Epithelial cell of proximal tubule (primary cell): ENCODE data around the gene EXD3. TPM values are rescaled to one million over a fixed set of nuclear protein-coding genes. Genes with fewer than 3 reads are reported as not detected.

Experiments
- DNase-seq: peaks from one replicate; pipeline ENCODE4 v3.0.0-alpha.2; 2011; ENCODE audit warnings: low read depth
- H3K4me3 ChIP-seq: 2 replicates; pipeline ENCODE4 v1.5.1; 2011; ENCODE audit warnings: low read depth, mild to moderate bottlenecking, low read length
- total RNA-seq: library from RNA; depleted of rRNA; stranded (reverse); fragments of >200 nt; gene quantifications from 2 replicates; pipeline ENCODE4 v1.2.3, GENCODE V29; 2015
- TF ChIP-seq, protein P1 (sequence below): conservative IDR thresholded peaks from 2 replicates; pipeline ENCODE4 v1.5.1; 2012; ENCODE audit warnings: low read depth, mild to moderate bottlenecking, low read length

The EXD3 gene
- total RNA-seq, 1 donor from 2014 or later, result 29.2 TPM

DNA sequence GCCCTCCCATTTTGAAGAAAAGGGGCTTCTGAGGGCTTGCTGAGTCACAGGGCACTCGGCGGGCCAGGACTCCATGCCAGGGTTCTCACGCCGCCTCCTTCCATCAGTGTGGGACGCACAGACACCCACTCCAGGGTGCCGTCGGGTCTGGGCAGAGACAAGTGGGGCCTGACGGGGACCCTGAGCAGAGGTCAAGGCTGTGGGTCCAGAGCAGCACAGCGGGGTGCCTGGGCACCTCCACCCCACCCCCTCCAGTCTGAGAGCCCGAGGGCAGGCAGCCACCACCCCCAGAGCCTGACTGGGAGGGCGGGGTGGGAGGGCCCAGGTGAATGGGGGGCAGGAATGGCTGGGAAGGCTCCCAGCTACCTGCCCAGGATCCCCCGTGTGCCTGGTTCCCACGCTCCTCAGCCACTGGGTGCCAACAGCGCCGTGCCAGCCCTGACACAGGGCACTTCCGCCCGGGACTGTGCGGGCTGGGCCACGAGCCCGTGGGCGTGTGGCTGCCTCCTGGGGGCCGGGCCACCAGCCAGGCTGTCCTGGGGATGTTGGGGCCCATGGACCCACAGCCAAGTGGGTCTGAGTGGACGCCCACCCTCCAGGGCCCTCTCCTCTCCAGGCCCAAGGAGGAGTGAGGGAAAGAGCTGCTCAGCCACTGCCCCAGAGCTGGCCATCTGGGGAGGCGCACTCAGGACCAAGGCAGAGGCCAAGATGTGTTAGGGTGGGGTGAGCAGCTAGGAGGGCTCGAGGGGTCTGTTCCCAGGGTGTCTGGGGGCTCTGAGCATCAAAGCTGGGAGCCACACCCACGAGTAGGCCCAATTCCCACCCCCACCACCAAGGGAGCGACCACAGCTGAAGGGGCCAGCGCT lies 110.7 kb downstream of the EXD3 start:
- TF ChIP-seq, protein P1, sequence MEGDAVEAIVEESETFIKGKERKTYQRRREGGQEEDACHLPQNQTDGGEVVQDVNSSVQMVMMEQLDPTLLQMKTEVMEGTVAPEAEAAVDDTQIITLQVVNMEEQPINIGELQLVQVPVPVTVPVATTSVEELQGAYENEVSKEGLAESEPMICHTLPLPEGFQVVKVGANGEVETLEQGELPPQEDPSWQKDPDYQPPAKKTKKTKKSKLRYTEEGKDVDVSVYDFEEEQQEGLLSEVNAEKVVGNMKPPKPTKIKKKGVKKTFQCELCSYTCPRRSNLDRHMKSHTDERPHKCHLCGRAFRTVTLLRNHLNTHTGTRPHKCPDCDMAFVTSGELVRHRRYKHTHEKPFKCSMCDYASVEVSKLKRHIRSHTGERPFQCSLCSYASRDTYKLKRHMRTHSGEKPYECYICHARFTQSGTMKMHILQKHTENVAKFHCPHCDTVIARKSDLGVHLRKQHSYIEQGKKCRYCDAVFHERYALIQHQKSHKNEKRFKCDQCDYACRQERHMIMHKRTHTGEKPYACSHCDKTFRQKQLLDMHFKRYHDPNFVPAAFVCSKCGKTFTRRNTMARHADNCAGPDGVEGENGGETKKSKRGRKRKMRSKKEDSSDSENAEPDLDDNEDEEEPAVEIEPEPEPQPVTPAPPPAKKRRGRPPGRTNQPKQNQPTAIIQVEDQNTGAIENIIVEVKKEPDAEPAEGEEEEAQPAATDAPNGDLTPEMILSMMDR, result no peak
- no peak for DNase-seq
- H3K4me3 ChIP-seq, result no peak overlapping the region

DNA sequence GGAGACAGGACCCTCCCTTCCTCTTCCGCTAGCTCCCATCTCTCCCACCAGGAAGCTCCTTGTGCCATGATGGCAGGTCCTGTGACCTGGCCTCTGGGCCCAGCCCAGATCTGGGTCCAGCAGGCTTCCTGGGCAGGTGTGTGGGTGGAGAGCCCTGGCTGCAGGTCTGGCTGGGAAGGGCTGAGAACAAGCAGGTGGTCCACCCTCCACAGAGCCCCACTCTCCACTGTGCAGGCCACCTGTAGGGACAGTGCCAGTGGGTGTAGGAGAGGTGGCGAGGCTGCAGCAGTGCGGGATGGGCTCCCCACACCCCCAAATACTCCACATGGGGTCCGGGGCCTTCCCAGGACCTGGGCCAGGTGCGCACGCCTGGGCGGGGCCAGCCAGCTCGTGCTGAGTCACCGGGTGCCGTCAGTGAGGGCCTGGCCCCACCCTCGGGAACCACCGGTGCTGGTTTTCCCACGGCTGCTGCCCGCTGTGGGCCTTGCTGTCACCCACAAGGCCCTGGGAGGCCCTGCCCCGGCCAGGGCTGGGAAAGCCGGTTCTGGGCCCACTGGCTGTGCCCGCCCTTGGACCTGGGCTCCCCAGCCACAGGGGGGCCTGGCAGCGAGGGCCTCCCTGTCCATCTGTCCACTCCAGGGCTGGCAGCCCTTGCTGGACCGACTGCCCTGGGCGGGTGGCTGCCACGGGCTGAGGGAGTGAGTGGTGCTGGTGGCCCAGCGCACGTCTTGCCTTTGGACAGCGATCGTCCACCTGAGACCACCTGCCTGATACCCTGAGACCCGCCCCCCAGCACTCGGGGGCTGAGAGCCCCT lies 111.6 kb downstream of the EXD3 start:
- no peak overlapping the region for H3K4me3 ChIP-seq
- TF ChIP-seq, protein P1, result no peak
- no peak for DNase-seq

DNA sequence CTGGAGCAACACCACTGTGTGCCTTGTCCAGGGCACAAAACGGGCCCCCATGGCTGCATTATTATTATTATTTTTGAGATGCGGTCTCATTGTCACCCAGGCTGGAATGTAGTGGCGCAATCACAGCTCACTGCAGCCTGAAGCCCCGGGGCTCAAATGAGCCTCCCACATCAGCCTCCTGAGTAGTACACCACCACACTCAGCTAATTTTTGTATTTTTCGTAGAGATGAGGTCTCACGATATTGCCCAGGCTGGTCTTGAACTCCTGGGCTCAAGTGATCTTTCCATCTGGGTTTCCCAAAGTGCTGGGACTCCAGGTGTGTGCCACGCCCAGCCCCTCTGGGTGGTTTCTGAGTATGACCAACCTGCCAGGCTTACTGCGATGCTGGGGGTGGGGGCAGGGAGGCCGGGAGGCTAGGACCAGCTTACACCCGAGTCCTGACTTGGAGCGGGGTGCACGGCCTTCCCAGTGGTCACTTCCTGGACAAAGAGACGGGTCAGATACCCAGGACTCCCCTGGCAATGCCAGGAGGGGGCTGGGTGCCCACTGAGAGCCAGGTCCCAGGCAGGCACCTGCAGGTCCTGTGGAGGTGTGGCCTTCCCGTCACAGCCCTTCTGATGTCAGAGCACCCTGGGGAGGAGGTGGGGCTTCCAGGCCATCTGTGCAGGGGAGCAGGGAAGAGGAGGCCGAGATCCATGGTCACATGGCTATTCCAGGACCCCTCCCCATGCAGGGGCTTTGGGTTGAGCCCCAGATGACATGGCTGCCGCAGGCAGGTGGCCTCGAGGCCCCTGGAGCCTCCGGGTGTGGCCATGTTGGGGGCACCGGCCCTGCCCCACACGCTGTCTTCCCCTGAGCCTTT lies 112.5 kb downstream of the EXD3 start:
- H3K4me3 ChIP-seq, result no peak overlapping the region
- no peak for DNase-seq
- TF ChIP-seq, protein P1, result no peak

DNA sequence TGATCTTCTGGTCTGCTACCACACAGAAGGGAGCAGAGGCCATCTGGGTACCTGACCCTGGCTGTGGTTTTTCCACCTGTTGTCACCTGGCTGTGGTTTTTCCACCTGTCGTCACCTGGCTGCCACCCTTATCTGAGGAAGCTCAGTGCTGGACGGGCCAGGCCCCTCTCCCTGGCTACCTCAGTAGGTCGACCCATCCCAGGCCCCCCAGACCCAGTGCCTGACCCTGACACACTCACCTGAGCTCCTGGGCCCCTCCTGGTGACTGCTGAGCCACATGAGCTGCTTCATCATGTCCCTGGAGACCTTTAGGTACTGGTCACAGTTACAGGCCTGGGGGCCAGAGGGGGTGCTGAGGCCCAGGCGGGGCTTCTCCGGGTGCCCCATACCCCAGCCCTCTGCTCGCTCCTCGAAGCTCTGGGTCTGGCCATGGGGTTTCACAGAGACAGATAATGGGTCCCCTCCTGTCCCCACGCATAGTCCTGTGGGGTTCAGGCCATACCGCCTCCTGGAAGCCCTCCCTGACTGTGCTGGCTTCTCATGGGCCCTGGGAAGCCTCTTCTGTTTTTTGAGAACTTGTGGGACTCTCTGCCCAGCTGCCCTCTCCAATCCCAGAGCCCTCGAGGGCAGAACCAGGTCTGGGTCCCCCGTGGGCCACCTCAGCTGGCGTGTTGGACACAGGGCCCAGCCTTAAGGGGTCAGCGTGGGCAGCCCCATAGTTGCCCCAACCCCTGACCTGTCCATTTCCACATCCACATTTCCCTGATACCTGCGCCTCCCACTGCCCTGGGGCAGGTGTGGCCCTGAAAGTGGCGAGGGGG lies 113.4 kb downstream of the EXD3 start:
- H3K4me3 ChIP-seq, result no peak overlapping the region
- TF ChIP-seq, protein P1, result no peak
- DNase-seq, result no peak

DNA sequence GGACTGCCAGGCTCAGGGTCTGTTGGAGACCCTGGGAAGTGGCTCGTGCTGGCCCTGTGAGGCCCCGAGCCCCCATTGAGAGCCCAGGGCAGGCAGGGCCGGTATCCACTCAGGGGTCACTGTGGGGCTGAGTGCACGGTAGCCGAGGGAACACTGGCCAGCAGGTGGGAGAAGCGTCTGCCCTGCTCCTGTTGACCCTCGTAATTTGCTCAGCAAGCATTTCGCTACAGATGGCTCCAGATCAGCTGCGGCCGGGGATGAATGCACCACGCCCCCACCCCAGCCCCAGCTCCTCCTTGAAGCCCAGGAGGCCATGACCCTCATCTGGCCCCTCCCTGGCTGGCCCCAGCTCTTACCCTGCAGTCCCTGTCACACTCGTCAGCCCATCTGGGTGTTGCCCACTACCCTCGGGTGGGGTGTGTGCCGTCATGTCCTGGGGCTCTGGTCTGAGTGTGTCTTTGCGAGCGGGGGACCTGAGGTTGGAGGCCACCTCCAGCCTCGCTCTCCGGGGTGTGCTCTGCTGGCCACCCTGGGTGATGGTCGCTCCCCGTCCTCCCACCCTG lies 114.8 kb downstream of the EXD3 start:
- DNase-seq, result no peak
- TF ChIP-seq, protein P1, result no peak
- H3K4me3 ChIP-seq, result no peak overlapping the region
